Measurements from ENCODE around the gene PSME1.

DNA sequence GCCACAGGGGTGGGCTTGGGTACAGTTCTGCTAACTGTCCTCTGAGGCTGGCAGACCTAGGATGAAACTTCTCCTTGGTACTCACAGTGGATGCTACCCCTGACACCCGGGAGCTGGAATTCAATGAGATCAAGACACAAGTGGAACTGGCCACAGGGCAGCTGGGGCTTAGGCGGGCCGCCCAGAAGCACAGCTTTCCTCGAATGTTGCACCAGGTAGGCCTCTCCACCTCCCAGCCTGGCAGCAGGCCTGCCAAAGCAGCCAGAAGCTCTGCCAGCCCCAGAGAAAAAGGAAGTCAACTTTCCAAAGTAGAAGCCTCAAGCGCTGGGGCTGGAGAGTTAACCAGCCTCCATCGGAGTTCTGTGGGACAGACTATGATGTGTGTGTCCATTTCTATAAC lies 18.8 kb upstream of the PSME1 start:
- TF ChIP-seq, protein P1, sequence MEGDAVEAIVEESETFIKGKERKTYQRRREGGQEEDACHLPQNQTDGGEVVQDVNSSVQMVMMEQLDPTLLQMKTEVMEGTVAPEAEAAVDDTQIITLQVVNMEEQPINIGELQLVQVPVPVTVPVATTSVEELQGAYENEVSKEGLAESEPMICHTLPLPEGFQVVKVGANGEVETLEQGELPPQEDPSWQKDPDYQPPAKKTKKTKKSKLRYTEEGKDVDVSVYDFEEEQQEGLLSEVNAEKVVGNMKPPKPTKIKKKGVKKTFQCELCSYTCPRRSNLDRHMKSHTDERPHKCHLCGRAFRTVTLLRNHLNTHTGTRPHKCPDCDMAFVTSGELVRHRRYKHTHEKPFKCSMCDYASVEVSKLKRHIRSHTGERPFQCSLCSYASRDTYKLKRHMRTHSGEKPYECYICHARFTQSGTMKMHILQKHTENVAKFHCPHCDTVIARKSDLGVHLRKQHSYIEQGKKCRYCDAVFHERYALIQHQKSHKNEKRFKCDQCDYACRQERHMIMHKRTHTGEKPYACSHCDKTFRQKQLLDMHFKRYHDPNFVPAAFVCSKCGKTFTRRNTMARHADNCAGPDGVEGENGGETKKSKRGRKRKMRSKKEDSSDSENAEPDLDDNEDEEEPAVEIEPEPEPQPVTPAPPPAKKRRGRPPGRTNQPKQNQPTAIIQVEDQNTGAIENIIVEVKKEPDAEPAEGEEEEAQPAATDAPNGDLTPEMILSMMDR (conservative IDR thresholded peaks at IDR 0.05; ENCODE audit: low read length), result no peak
- TF ChIP-seq EZH2phosphoT487 (IDR thresholded peaks at IDR 0.05; ENCODE audit: borderline replicate concordance), result no peak

All from Loucy (cell line).